HepG2 (cell line): ENCODE data around the gene USP7. TPM values are rescaled to one million over a fixed set of nuclear protein-coding genes. Genes with fewer than 3 reads are reported as not detected.

Source experiments
- BHLHE40 ChIP-seq: IDR thresholded peaks from 2 replicates; pipeline ENCODE4 v1.6.1; 2011; ENCODE audit warnings: low read length, improper control_type of control experiment
- CENPT ChIP-seq: sonication (generic); formaldehyde crosslinking; IDR thresholded peaks from 2 replicates; pipeline ENCODE4 v1.8.0; 2022; ENCODE audit warnings: low read depth, mild to moderate bottlenecking, moderate library complexity, missing genetic modification reagents
- FOXK1 ChIP-seq: sonication (generic); formaldehyde crosslinking; IDR thresholded peaks from 2 replicates; pipeline ENCODE4 v1.4.0; 2020; ENCODE audit warnings: low read depth, missing genetic modification reagents, borderline replicate concordance
- HOXA3 ChIP-seq: sonication (generic); formaldehyde crosslinking; IDR thresholded peaks from 2 replicates; pipeline ENCODE4 v1.5.0; 2020; ENCODE audit warnings: missing genetic modification reagents
- KLF11 ChIP-seq: IDR thresholded peaks from 2 replicates; pipeline ENCODE4 v1.6.1; 2016; ENCODE audit warnings: missing compliant biosample characterization
- MIER2 ChIP-seq: IDR thresholded peaks from 2 replicates; pipeline ENCODE4 v1.6.1; 2016; ENCODE audit warnings: missing biosample characterization, missing genetic modification reagents
- MIXL1 ChIP-seq: IDR thresholded peaks from 2 replicates; pipeline ENCODE4 v1.6.1; 2016
- MYC ChIP-seq: sonication (generic); formaldehyde crosslinking; IDR thresholded peaks from 2 replicates; pipeline ENCODE4 v1.9.0; 2021; ENCODE audit warnings: missing genetic modification reagents, borderline replicate concordance
- POLR2AphosphoS2 ChIP-seq: IDR thresholded peaks from 2 replicates; pipeline ENCODE4 v1.6.1; 2011; ENCODE audit warnings: low read depth, low read length, improper control_type of control experiment
- RBM22 ChIP-seq: fragments of 200-400 bp; formaldehyde crosslinking; optimal IDR thresholded peaks from 2 replicates; pipeline ENCODE3; 2017; ENCODE audit warnings: mild to moderate bottlenecking, low read length, moderate library complexity
- SCMH1 ChIP-seq: sonication (generic); formaldehyde crosslinking; IDR thresholded peaks from 2 replicates; pipeline ENCODE4 v1.9.0; 2021; ENCODE audit warnings: missing genetic modification reagents, mild to moderate bottlenecking, borderline replicate concordance
- SMAD9 ChIP-seq: sonication (generic); formaldehyde crosslinking; IDR thresholded peaks from 2 replicates; pipeline ENCODE4 v1.5.1; 2020; ENCODE audit warnings: mild to moderate bottlenecking, missing genetic modification reagents
- SUZ12 ChIP-seq: fragments of 150-350 bp; IDR thresholded peaks from 2 replicates; pipeline ENCODE4 v1.6.1; 2014; ENCODE audit warnings: low read depth, low read length
- ZBTB8A ChIP-seq: sonication (generic); formaldehyde crosslinking; IDR thresholded peaks from 2 replicates; pipeline ENCODE4 v1.4.0; 2020; ENCODE audit warnings: mild to moderate bottlenecking, low read depth, missing genetic modification reagents, borderline replicate concordance
- ZMAT3 ChIP-seq: sonication (generic); formaldehyde crosslinking; conservative IDR thresholded peaks from 2 replicates; pipeline ENCODE4 v1.7.0; 2021; ENCODE audit warnings: missing genetic modification reagents
- ZNF782 ChIP-seq: sonication (generic); formaldehyde crosslinking; IDR thresholded peaks from 2 replicates; pipeline ENCODE4 v1.4.0; 2020; ENCODE audit warnings: missing genetic modification reagents, mild to moderate bottlenecking, borderline replicate concordance
- polyA plus RNA-seq, 8 experiments: library from polyadenylated mRNA; depleted of rRNA in 3 of 8; stranded (reverse) in 7 of 8; unstranded in 1 of 8; fragments of >200 nt; fragmentation: Illumina TruSeq in 4 of 8; extraction: Trizol in 4 of 8; gene quantifications; 2 replicates each; pipeline versions ENCODE4 v1.2.1 to v1.2.3, GENCODE V29; 2011 to 2016; ENCODE audit warnings: low read depth in 4 of 8, missing spikeins in 1 of 8, mixed read lengths in 1 of 8; ENCODE audit not compliant: insufficient read depth in 1 of 8
- total RNA-seq, 5 experiments: library from RNA; depleted of rRNA; stranded (reverse); fragments of >200 nt; fragmentation: Illumina TruSeq; extraction: Trizol; gene quantifications; 2 replicates each; pipeline ENCODE4 v1.2.3, GENCODE V29; 2016; ENCODE audit warnings: low read depth in 1 of 5
- TF ChIP-seq, protein P1 (sequence below), 2 experiments: sonication (generic) in 1 of 2; formaldehyde crosslinking in 1 of 2; IDR thresholded peaks; 2 replicates each; pipeline versions ENCODE4 v1.5.1 to v1.6.1; 2011 to 2020; ENCODE audit warnings: borderline replicate concordance in 1 of 2, low read depth in 1 of 2, low read length in 1 of 2, mild to moderate bottlenecking in 1 of 2, missing genetic modification reagents in 1 of 2, moderate library complexity in 1 of 2
- TF ChIP-seq, protein P2 (sequence below): sonication (generic); formaldehyde crosslinking; IDR thresholded peaks from 2 replicates; pipeline ENCODE4 v1.5.0; 2020; ENCODE audit warnings: missing genetic modification reagents, mild to moderate bottlenecking, borderline replicate concordance
- TF ChIP-seq, protein P3 (sequence below): sonication (generic); formaldehyde crosslinking; IDR thresholded peaks from 2 replicates; pipeline ENCODE4 v1.5.0; 2020; ENCODE audit warnings: mild to moderate bottlenecking, missing genetic modification reagents, moderate library complexity
- TF ChIP-seq, protein P4 (sequence below): sonication (generic); formaldehyde crosslinking; conservative IDR thresholded peaks from 2 replicates; pipeline ENCODE4 v1.4.0; 2020; ENCODE audit warnings: mild to moderate bottlenecking, missing genetic modification reagents, moderate library complexity

The USP7 gene
- total and polyA plus RNA-seq, 2 of the 13 experiments (the other 11 are each of a cell fraction or from before 2014, with no cell fraction given), result 52.5 to 173 TPM

DNA sequence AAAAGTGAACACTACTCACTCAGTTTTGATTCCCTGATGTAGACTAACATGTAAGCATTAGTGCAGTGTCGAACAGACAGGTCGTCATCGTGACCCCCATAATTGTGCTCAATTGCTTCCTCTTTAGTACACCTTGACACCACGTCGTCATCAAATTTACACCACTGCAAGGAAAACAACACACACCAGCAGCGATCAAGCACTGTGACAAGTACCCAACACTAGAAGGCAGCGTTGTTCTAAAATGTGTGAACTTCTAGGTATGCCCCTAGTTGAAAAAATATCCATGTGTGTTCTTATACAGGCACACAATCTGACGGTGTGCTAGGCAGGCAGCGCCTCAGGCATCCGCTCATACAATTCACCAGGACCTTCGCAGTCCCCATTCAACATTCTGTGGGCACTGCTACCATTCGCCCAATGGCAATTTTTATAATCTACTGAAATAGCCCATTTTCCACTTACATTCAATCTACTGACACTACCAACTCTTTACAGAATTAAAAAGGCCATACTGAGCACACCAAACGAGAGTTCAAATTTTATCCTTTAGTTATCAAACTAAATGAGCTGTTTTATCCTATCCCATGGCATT is 58.4 kb downstream of the USP7 start (continued):
- TF ChIP-seq MYC (CRISPR knock-in tag), result no peak
- TF ChIP-seq, protein P1, sequence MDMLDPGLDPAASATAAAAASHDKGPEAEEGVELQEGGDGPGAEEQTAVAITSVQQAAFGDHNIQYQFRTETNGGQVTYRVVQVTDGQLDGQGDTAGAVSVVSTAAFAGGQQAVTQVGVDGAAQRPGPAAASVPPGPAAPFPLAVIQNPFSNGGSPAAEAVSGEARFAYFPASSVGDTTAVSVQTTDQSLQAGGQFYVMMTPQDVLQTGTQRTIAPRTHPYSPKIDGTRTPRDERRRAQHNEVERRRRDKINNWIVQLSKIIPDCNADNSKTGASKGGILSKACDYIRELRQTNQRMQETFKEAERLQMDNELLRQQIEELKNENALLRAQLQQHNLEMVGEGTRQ (IDR thresholded peaks at IDR 0.05; ENCODE audit: low read depth, low read length), result no peak
- TF ChIP-seq, protein P1 (CRISPR knock-in tag; IDR thresholded peaks at IDR 0.05; ENCODE audit: borderline replicate concordance), result no peak
- TF ChIP-seq, protein P2, sequence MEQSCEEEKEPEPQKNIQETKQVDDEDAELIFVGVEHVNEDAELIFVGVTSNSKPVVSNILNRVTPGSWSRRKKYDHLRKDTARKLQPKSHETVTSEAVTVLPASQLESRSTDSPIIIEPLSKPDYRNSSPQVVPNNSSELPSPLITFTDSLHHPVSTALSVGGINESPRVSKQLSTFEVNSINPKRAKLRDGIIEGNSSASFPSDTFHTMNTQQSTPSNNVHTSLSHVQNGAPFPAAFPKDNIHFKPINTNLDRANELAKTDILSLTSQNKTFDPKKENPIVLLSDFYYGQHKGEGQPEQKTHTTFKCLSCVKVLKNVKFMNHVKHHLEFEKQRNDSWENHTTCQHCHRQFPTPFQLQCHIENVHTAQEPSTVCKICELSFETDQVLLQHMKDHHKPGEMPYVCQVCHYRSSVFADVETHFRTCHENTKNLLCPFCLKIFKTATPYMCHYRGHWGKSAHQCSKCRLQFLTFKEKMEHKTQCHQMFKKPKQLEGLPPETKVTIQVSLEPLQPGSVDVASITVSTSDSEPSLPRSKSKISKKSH (CRISPR knock-in tag), result no peak
- TF ChIP-seq ZMAT3 (CRISPR knock-in tag), result no peak
- no peak for TF ChIP-seq ZNF782 (CRISPR knock-in tag)
- TF ChIP-seq ZBTB8A (CRISPR knock-in tag), result no peak
- TF ChIP-seq, protein P3, sequence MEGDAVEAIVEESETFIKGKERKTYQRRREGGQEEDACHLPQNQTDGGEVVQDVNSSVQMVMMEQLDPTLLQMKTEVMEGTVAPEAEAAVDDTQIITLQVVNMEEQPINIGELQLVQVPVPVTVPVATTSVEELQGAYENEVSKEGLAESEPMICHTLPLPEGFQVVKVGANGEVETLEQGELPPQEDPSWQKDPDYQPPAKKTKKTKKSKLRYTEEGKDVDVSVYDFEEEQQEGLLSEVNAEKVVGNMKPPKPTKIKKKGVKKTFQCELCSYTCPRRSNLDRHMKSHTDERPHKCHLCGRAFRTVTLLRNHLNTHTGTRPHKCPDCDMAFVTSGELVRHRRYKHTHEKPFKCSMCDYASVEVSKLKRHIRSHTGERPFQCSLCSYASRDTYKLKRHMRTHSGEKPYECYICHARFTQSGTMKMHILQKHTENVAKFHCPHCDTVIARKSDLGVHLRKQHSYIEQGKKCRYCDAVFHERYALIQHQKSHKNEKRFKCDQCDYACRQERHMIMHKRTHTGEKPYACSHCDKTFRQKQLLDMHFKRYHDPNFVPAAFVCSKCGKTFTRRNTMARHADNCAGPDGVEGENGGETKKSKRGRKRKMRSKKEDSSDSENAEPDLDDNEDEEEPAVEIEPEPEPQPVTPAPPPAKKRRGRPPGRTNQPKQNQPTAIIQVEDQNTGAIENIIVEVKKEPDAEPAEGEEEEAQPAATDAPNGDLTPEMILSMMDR (CRISPR knock-in tag), result peak; percentile 78
- peak; percentile 87 for TF ChIP-seq RBM22
- TF ChIP-seq, protein P4, sequence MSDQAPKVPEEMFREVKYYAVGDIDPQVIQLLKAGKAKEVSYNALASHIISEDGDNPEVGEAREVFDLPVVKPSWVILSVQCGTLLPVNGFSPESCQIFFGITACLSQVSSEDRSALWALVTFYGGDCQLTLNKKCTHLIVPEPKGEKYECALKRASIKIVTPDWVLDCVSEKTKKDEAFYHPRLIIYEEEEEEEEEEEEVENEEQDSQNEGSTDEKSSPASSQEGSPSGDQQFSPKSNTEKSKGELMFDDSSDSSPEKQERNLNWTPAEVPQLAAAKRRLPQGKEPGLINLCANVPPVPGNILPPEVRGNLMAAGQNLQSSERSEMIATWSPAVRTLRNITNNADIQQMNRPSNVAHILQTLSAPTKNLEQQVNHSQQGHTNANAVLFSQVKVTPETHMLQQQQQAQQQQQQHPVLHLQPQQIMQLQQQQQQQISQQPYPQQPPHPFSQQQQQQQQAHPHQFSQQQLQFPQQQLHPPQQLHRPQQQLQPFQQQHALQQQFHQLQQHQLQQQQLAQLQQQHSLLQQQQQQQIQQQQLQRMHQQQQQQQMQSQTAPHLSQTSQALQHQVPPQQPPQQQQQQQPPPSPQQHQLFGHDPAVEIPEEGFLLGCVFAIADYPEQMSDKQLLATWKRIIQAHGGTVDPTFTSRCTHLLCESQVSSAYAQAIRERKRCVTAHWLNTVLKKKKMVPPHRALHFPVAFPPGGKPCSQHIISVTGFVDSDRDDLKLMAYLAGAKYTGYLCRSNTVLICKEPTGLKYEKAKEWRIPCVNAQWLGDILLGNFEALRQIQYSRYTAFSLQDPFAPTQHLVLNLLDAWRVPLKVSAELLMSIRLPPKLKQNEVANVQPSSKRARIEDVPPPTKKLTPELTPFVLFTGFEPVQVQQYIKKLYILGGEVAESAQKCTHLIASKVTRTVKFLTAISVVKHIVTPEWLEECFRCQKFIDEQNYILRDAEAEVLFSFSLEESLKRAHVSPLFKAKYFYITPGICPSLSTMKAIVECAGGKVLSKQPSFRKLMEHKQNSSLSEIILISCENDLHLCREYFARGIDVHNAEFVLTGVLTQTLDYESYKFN (CRISPR knock-in tag), result no peak
- TF ChIP-seq FOXK1, result no peak
- 0 out of 2 replicates have a peak, but pooled peaks have one; percentile 35 for TF ChIP-seq MIER2
- no peak for TF ChIP-seq SMAD9 (CRISPR knock-in tag)
- TF ChIP-seq BHLHE40, result no peak
- TF ChIP-seq SUZ12, result no peak
- 0 out of 2 replicates have a peak, but pooled peaks have one; percentile 47 for TF ChIP-seq MIXL1
- TF ChIP-seq POLR2AphosphoS2, result peak; percentile 87
- TF ChIP-seq HOXA3 (CRISPR knock-in tag), result no peak; the same call in 1 of the 2 replicates
- no peak for TF ChIP-seq SCMH1 (CRISPR knock-in tag)
- no peak for TF ChIP-seq KLF11
- no peak for TF ChIP-seq CENPT (CRISPR knock-in tag)
